Skin epidermis (tissue), 12 donors: Measurements from ENCODE around the gene LAD1.

Experiments used
- H3K27ac ChIP-seq, 21 experiments: fragments of 200-600 bp; sonication (generic) in 11 of 21; one replicate each; pipeline ENCODE4 v1.5.0; 2020; ENCODE audit warnings: mild to moderate bottlenecking in 3 of 21, inconsistent platforms in 2 of 21, moderate library complexity in 2 of 21
- H3K4me3 ChIP-seq, 7 experiments: fragments of 200-600 bp; sonication (generic) in 2 of 7; one replicate each; pipeline ENCODE4 v1.5.0; 2020; ENCODE audit warnings: inconsistent platforms in 2 of 7, mild to moderate bottlenecking in 2 of 7, moderate library complexity in 1 of 7

Gene LAD1

GRCh38 chr1:201371792-201372191 lies 27.3 kb downstream of the LAD1 start:
- Histone ChIP-seq H3K4me3 (no peak overlapping the region), H3K27ac (no peak overlapping the region)

GRCh38 chr1:201371276-201371675 lies 27.8 kb downstream of the LAD1 start:
- H3K27ac ChIP-seq, result no peak overlapping the region
- no peak overlapping the region for H3K4me3 ChIP-seq

GRCh38 chr1:201370500-201370899 lies 28.6 kb downstream of the LAD1 start:
- Histone ChIP-seq H3K27ac (no peak overlapping the region), H3K4me3 (no peak overlapping the region)

GRCh38 chr1:201369209-201369608 lies 29.9 kb downstream of the LAD1 start:
- H3K27ac ChIP-seq, result no peak overlapping the region
- H3K4me3 ChIP-seq, result no peak overlapping the region

GRCh38 chr1:201366696-201367095 lies 32.4 kb downstream of the LAD1 start:
- H3K4me3 ChIP-seq, result no peak overlapping the region
- no peak overlapping the region for H3K27ac ChIP-seq

- no peak overlapping the region for H3K27ac ChIP-seq
- H3K4me3 ChIP-seq, result no peak overlapping the region
Observed at GRCh38 chr1:201365251-201365650, 33.9 kb downstream of the LAD1 start.

GRCh38 chr1:201364808-201365105 lies 34.4 kb downstream of the LAD1 start:
- H3K4me3 ChIP-seq, result no peak overlapping the region
- no peak overlapping the region for H3K27ac ChIP-seq

GRCh38 chr1:201363467-201363866 lies 35.7 kb downstream of the LAD1 start:
- no peak overlapping the region for H3K27ac ChIP-seq
- no peak overlapping the region for H3K4me3 ChIP-seq

GRCh38 chr1:201362906-201363305 lies 36.2 kb downstream of the LAD1 start:
- no peak overlapping the region for H3K4me3 ChIP-seq
- H3K27ac ChIP-seq, result no peak overlapping the region

GRCh38 chr1:201361652-201362504 lies 37.2 kb downstream of the LAD1 start:
- H3K4me3 ChIP-seq, result no peak overlapping the region
- no peak overlapping the region for H3K27ac ChIP-seq

GRCh38 chr1:201360901-201361651 lies 38.0 kb downstream of the LAD1 start:
- Histone ChIP-seq H3K4me3 (no peak overlapping the region), H3K27ac (no peak overlapping the region)

GRCh38 chr1:201360486-201360885 lies 38.6 kb downstream of the LAD1 start:
- Histone ChIP-seq H3K27ac (no peak overlapping the region), H3K4me3 (no peak overlapping the region)

GRCh38 chr1:201359873-201360210 lies 39.3 kb downstream of the LAD1 start:
- H3K27ac ChIP-seq, result no peak overlapping the region
- H3K4me3 ChIP-seq, result no peak overlapping the region

GRCh38 chr1:201359031-201359872 lies 39.9 kb downstream of the LAD1 start:
- Histone ChIP-seq H3K27ac (no peak overlapping the region), H3K4me3 (no peak overlapping the region)

- Histone ChIP-seq H3K4me3 (no peak overlapping the region), H3K27ac (no peak overlapping the region)
Observed at GRCh38 chr1:201358596-201358995, 40.5 kb downstream of the LAD1 start.

- H3K4me3 ChIP-seq, result no peak overlapping the region
- no peak overlapping the region for H3K27ac ChIP-seq
Observed at GRCh38 chr1:201357636-201358348, 41.3 kb downstream of the LAD1 start.

- Histone ChIP-seq H3K4me3 (no peak overlapping the region), H3K27ac (no peak overlapping the region)
Observed at GRCh38 chr1:201357211-201357610, 41.9 kb downstream of the LAD1 start.

GRCh38 chr1:201356701-201357100 lies 42.4 kb downstream of the LAD1 start:
- H3K27ac ChIP-seq, result no peak overlapping the region
- no peak overlapping the region for H3K4me3 ChIP-seq

GRCh38 chr1:201356236-201356635 lies 42.9 kb downstream of the LAD1 start:
- no peak overlapping the region for H3K27ac ChIP-seq
- no peak overlapping the region for H3K4me3 ChIP-seq

GRCh38 chr1:201355471-201355870 lies 43.7 kb downstream of the LAD1 start:
- H3K27ac ChIP-seq, result peak overlapping the region in 8 of 21 experiments; percentile 1 to 84 (median 61)
- no peak overlapping the region for H3K4me3 ChIP-seq
